ENCODE data around the gene DEFB125. TPM values are rescaled to one million over a fixed set of nuclear protein-coding genes. Genes with fewer than 3 reads are reported as not detected.

The DEFB125 gene
- total RNA-seq, 4 donors from 2014 or later = not detected

DNA sequence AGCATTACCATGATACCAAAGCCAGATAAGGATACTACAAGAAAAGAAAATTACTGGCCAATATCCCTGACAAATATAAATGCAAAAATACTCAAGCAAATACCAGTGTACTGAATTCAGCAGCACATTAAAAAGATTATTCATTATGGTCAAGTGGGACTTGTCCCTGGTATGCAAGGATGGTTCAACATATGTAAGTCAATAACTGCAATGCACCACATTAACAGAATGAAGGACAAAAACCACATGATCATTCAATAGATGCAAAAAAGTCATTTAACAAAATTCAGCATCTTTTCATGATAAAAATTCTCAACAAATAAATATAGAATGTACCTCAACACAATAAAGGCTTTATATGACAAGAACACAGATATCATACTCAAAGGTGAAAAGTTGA lies 9.1 kb upstream of the DEFB125 start:
- Histone ChIP-seq H3K27ac (no peak overlapping the region), H3K27me3 (peaks cover 11% of the 10 kb centered on the region), H3K4me1 (no peaks in the 10 kb centered on the region), H3K36me3 (no peaks in the 10 kb centered on the region), H3K4me3 (no peak overlapping the region), H3K9me3 (peaks cover 0 to 2% of the 10 kb centered on the region in 2 donors)
- in situ Hi-C loops (cut with MboI; ENCODE audit: low pct_ligation_motif_present in 1 of 4, low pct_unique_long_range_greater_than_20kb in 1 of 4, low sequenced_read_pairs in 3 of 4) = no loop called here
- no peak for DNase-seq
- TF ChIP-seq POLR2AphosphoS5 (IDR thresholded peaks at IDR 0.05) = no peak
- no peak for TF ChIP-seq POLR2A (IDR thresholded peaks at IDR 0.05)
- TF ChIP-seq EP300 (IDR thresholded peaks at IDR 0.05; ENCODE audit: low read depth) = no peak
- TF ChIP-seq, protein P1, sequence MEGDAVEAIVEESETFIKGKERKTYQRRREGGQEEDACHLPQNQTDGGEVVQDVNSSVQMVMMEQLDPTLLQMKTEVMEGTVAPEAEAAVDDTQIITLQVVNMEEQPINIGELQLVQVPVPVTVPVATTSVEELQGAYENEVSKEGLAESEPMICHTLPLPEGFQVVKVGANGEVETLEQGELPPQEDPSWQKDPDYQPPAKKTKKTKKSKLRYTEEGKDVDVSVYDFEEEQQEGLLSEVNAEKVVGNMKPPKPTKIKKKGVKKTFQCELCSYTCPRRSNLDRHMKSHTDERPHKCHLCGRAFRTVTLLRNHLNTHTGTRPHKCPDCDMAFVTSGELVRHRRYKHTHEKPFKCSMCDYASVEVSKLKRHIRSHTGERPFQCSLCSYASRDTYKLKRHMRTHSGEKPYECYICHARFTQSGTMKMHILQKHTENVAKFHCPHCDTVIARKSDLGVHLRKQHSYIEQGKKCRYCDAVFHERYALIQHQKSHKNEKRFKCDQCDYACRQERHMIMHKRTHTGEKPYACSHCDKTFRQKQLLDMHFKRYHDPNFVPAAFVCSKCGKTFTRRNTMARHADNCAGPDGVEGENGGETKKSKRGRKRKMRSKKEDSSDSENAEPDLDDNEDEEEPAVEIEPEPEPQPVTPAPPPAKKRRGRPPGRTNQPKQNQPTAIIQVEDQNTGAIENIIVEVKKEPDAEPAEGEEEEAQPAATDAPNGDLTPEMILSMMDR (IDR thresholded peaks at IDR 0.05) = no peak
- intact Hi-C loops (cut with DNase I; ENCODE audit: low total_unique reads) = no loop called here

DNA sequence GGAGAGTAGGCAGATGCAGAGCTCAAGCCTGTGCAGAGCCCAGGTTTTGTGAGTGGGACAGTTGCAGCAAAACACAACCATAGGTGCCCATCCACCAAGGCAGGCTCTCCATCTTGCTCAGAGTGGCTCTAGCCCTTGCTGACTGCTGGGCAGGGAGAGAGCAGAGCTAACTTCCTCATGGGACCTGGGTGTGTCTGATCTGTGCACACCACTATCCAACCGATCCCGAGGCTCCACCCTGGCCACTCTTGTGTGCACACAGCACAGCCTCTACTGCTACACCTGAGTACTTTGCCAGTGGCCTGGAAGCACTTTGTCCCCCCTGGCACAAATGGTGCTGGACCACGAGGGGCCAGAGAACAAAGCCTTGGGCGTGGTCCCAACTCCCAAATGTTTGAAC lies 7.9 kb upstream of the DEFB125 start:
- Histone ChIP-seq H3K4me3 (no peak overlapping the region), H3K9me3 (peaks cover 0 to 2% of the 10 kb centered on the region in 2 donors), H3K27me3 (peaks cover 11% of the 10 kb centered on the region), H3K27ac (no peak overlapping the region), H3K36me3 (no peaks in the 10 kb centered on the region), H3K4me1 (no peaks in the 10 kb centered on the region)
- intact Hi-C loops (cut with DNase I; ENCODE audit: low total_unique reads) (no loop called here), in situ Hi-C loops (cut with MboI; ENCODE audit: low pct_ligation_motif_present in 1 of 4, low pct_unique_long_range_greater_than_20kb in 1 of 4, low sequenced_read_pairs in 3 of 4) (no loop called here)
- no peak for TF ChIP-seq EP300 (IDR thresholded peaks at IDR 0.05; ENCODE audit: low read depth)
- TF ChIP-seq, protein P1 (IDR thresholded peaks at IDR 0.05) = no peak
- TF ChIP-seq POLR2A (IDR thresholded peaks at IDR 0.05) = no peak
- TF ChIP-seq POLR2AphosphoS5 (IDR thresholded peaks at IDR 0.05) = no peak
- DNase-seq = peak; percentile 11
- WGBS, 2 donors (ENCODE audit: low coverage in 1 of 2) = 56% methylated on average over 4 of the region's 4 CpGs; no CpG with 5 or more reads in 1 of the 2 donors

DNA sequence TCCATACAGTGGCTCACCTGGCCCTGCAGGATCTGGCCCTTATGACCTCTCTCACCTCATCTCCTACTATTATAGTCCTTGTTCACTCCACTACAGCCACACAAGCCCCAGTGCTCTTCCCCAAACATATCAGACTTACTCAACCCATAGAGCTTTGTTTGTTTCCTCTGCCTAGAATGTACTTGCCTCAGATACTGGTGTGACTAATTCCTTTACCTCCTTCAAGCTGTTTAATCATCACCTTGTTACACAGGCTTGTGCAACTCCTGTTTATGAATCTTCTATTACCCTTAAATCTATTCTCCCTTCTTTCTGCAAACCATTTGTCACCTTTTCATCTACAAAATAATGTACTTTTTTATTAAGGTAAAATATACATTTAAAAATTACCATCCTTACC lies 3.2 kb downstream of the DEFB125 start:
- Histone ChIP-seq H3K4me3 (no peak overlapping the region), H3K9me3 (peaks cover 2 to 3% of the 10 kb centered on the region in 2 donors), H3K36me3 (no peaks in the 10 kb centered on the region), H3K4me1 (no peaks in the 10 kb centered on the region), H3K27me3 (peaks cover 22% of the 10 kb centered on the region), H3K27ac (no peak overlapping the region)
- intact Hi-C loops (cut with DNase I; ENCODE audit: low total_unique reads) = no loop called here
- no peak for DNase-seq
- in situ Hi-C loops (cut with MboI; ENCODE audit: low pct_ligation_motif_present in 1 of 4, low pct_unique_long_range_greater_than_20kb in 1 of 4, low sequenced_read_pairs in 3 of 4) = no loop called here
- TF ChIP-seq EP300 (IDR thresholded peaks at IDR 0.05; ENCODE audit: low read depth) = no peak
- TF ChIP-seq, protein P1 (IDR thresholded peaks at IDR 0.05) = no peak
- TF ChIP-seq POLR2AphosphoS5 (IDR thresholded peaks at IDR 0.05) = no peak
- no peak for TF ChIP-seq POLR2A (IDR thresholded peaks at IDR 0.05)

DNA sequence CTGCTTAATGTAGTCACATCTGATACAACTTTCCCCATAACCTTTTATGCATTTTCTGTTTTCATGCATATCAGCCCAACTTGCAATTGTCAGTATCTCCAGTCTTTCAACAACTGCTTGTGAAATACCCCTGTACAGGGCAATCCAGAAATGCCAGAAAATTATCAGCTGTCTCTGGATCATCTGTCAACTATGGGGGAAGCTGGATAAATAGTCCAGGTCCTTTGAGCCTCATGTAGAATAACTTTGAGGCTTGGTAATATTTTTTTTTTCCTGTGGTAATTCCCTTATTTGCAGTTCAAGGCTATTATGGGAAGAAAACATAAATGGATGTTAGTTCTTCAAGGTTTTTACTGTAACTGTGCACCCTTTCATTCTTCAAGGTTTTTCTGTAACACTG lies 6.2 kb downstream of the DEFB125 start:
- DNase-seq = no peak
- Histone ChIP-seq H3K4me1 (no peaks in the 10 kb centered on the region), H3K27ac (no peak overlapping the region), H3K4me3 (no peak overlapping the region), H3K36me3 (no peaks in the 10 kb centered on the region), H3K9me3 (peaks cover 2 to 3% of the 10 kb centered on the region in 2 donors), H3K27me3 (peaks cover 12% of the 10 kb centered on the region)
- in situ Hi-C loops (cut with MboI; ENCODE audit: low pct_ligation_motif_present in 1 of 4, low pct_unique_long_range_greater_than_20kb in 1 of 4, low sequenced_read_pairs in 3 of 4) (no loop called here), intact Hi-C loops (cut with DNase I; ENCODE audit: low total_unique reads) (no loop called here)
- TF ChIP-seq POLR2AphosphoS5 (IDR thresholded peaks at IDR 0.05) (no peak), EP300 (IDR thresholded peaks at IDR 0.05; ENCODE audit: low read depth) (no peak), POLR2A (IDR thresholded peaks at IDR 0.05) (no peak)
- TF ChIP-seq, protein P1 (IDR thresholded peaks at IDR 0.05) = no peak

All from transverse colon (tissue), 4 donors.